Measurements from ENCODE around the gene ACER2.

DNA sequence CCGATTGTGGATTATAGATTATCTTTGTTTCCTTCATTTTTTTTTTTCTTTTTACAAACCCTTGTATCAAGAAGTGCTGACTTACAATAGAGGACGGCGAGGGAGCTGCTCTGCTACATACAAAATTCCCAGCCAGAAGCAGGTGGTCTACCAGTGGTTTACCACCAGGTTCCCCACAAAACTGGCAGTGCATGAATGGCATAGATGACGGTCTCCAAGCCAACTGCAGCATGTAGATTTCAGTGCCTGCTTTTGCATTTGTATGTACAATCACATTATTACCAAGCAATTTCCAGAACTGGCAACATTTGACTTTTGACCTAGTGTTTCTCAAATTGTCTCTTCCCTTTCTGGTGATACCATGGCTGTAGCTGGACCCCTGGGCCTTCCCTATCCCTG, 84.0 kb downstream of the ACER2 start:
- TF ChIP-seq, protein P1, sequence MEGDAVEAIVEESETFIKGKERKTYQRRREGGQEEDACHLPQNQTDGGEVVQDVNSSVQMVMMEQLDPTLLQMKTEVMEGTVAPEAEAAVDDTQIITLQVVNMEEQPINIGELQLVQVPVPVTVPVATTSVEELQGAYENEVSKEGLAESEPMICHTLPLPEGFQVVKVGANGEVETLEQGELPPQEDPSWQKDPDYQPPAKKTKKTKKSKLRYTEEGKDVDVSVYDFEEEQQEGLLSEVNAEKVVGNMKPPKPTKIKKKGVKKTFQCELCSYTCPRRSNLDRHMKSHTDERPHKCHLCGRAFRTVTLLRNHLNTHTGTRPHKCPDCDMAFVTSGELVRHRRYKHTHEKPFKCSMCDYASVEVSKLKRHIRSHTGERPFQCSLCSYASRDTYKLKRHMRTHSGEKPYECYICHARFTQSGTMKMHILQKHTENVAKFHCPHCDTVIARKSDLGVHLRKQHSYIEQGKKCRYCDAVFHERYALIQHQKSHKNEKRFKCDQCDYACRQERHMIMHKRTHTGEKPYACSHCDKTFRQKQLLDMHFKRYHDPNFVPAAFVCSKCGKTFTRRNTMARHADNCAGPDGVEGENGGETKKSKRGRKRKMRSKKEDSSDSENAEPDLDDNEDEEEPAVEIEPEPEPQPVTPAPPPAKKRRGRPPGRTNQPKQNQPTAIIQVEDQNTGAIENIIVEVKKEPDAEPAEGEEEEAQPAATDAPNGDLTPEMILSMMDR (conservative IDR thresholded peaks at IDR 0.05; ENCODE audit: low read depth in 2 of 2) = no peak
- TF ChIP-seq POLR2AphosphoS5 (IDR thresholded peaks at IDR 0.05; ENCODE audit: low read depth) (no peak), EZH2 (IDR thresholded peaks at IDR 0.05; ENCODE audit: low read depth, unreplicated experiment) (no peak), JUNB (IDR thresholded peaks at IDR 0.05; ENCODE audit: unreplicated experiment) (no peak)

All from GM23338 (cell line).